Caki2 (cell line): ENCODE results near the gene EFNB1. TPM values are rescaled to one million over a fixed set of nuclear protein-coding genes. Genes with fewer than 3 reads are reported as not detected.

ENCODE experiments used
- DNase-seq: peaks from one replicate; pipeline ENCODE4 v3.0.0-alpha.2; 2015; ENCODE audit warnings: low read depth
- in situ Hi-C: cut with HindIII; loops from 2 replicates; pipeline ENCODE4 v1.10.0; 2016; ENCODE audit warnings: low sequenced_read_pairs, low pct_unique_long_range_greater_than_20kb, mixed read lengths
- total RNA-seq: library from RNA; depleted of rRNA; stranded (reverse); fragments of >200 nt; shearing (Covaris generic); gene quantifications from 2 replicates; pipeline ENCODE4 v1.2.3, GENCODE V29; 2014; ENCODE audit warnings: low replicate concordance

Gene EFNB1
- total RNA-seq, 1 experiment from 2014 or later = 2.2 TPM

DNA sequence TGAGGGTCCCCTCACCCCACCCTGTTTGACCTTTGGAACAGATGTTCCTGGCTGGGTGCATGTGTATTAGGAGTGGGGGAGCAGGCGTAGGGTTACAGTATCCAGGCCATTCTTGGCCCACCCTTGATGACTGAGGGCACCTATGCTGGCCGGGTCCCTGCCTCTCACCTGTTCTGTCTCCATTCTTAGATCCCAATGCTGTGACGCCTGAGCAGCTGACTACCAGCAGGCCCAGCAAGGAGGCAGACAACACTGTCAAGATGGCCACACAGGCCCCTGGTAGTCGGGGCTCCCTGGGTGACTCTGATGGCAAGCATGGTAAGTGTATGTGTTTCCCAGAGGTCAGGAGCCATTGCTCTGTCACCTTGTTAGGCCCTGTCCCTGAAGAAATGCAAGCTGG lies 10.9 kb downstream of the EFNB1 start:
- in situ Hi-C loops = no loop called here
- no peak for DNase-seq

DNA sequence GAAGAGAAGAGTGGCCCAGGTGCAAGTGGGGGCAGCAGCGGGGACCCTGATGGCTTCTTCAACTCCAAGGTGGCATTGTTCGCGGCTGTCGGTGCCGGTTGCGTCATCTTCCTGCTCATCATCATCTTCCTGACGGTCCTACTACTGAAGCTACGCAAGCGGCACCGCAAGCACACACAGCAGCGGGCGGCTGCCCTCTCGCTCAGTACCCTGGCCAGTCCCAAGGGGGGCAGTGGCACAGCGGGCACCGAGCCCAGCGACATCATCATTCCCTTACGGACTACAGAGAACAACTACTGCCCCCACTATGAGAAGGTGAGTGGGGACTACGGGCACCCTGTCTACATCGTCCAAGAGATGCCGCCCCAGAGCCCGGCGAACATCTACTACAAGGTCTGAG lies 11.4 kb downstream of the EFNB1 start:
- DNase-seq = no peak
- in situ Hi-C loops = no loop called here

DNA sequence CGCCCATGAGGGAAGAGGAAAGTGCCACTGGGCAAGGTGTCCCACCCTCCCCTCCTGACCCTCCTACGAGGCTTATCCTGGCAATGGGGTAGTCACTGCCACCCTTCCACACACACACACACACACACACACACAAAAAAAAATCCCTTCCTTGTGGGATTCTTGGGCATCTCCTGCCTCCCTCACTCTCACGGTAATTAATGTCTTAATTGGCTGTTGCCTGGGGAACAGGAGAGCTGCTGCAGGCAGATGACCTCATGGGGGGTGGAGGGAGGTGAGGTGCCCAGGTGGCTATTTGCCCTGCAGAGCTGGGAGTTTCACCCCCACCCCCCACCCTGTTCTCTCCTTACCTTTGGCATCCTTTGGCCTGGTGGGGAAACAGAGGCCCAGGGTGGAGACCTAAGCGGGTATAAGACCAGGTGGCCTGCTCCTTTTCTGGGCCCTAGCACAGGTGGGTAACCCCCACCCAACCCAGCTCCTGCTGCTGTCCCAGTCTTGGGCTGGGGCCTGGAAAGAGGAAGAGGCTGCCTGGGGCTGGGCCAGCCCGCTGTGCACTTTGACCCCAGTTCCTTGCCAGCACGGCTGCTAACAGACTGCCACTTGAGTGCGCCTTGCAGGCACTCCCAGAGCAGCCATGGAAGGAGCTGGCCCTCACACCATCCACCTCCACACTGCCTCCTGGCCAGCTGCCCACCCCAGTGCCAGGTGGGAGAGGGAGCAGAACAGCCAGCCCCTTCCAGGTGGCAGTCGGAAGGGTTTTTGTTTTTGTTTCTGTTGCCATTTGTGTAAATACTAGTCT lies 12.6 kb downstream of the EFNB1 start:
- in situ Hi-C loops = no loop called here
- no peak for DNase-seq

DNA sequence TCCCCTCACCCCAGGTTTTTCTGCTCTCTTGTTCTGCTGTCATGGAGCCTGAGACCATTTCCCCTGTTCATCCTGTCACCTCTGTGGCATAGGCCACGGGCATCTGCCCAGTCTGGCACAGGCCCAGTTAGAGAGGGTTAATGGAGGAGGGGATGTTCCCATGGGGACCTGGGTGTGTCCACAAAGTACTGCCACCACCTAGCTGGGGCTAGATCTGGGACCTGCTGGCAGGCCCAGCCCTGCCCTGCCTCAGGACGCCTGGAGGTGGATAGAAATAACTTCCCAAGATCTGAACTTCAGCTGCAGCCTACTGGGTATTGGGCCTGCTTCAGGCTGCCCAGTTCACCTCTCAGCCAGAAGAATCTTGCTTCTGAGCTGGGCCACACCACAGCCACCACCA lies 13.5 kb downstream of the EFNB1 start:
- in situ Hi-C loops = no loop called here
- no peak for DNase-seq

DNA sequence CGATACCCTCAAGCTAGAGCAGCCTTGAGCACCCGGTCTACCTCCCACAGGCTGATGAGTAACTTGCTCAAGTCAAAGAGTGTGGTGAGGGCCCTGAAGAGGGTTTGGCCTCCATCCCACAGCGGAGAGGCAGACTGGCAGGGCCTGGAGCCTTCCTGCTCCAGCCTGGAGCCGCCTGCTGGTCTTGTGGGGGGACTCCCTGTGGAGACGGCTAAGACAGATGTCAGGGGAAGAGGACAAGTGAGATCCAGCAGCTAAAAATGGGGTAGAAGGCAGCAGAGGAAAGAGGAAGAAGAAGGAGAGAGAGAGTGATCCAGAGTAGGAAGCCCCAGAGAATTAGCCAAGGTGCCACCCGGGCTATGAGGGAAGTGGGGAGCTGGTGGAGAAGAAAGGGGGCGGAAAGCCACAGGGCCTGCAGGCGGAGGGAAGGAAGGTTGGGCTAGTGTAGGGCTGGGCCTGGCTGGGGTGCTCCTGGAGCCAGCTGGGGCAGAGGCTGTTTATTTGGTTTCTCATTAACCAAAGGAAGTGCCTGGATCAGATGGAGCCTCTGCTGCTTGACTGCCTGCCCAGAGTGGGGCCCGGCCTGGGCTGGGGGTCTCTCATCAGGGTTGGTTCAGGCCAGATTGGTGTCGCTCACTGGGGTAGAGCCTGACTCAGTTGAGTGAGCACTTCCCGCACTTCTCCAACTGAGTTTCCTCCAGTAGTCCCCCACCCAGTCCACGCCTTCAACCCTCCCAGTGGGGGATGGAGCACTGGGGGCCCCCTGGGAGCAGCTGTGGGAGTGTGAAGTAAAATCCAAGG lies 14.2 kb downstream of the EFNB1 start:
- no peak for DNase-seq
- in situ Hi-C loops = no loop called here

DNA sequence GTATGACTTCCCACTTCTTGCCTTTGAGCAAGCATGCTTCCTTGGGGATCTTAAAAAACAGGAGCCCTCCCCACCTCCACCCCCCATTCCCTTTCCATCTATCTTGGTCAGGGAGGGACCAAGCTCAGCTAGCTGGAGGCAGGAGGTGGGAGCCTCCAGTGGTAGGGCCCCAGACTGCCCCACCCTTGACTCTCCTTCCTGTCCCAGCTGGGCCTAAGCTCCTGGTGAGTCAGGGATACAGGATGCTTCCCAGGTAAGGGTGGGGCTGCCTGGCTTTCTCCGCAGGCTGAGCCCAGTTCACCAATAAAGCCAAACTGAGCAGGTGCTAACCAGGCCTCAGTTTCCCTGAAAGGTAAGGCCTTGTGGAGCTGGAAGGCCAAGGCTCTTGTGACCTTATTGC lies 15.2 kb downstream of the EFNB1 start:
- in situ Hi-C loops = no loop called here
- DNase-seq = no peak

DNA sequence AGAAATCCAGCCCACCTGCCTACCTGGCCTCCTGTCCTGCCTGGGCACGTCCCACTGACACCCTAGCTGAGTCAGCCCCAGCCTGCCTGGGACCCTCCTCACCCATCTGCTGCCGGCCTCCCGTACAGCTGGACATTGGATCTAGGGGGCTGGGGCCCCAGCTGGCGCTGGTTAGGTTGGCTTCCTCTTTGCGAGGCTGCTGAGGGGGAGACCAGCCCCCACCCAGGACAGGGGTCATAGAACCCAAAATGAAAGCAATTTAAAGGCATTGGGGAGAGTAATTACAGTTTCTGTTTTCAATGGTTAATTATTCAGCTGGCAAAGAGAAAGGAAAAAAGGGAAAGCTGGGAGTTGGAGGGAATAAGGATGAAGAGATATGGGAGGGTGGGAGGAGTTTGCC lies 15.8 kb downstream of the EFNB1 start:
- in situ Hi-C loops = no loop called here
- no peak for DNase-seq

DNA sequence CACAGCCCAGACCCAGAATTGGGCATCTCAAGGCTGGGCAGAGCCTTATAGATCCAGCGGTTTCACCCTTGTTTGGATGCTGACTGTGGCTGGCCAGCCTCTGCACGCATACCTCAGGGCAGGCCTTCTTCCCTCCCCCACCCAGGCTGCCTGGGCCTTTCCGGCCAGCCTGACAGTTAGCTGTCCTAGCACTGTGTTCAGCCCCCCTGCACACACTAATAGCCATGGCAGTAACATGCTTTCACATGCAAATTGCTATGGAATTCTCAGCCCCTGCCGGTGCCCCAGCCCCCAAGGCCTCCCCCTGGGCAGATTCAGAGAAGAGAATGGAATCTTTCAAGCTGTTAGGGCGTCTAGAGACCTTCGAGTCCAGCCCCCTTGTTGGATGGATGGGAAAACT lies 17.7 kb downstream of the EFNB1 start:
- in situ Hi-C loops = no loop called here

DNA sequence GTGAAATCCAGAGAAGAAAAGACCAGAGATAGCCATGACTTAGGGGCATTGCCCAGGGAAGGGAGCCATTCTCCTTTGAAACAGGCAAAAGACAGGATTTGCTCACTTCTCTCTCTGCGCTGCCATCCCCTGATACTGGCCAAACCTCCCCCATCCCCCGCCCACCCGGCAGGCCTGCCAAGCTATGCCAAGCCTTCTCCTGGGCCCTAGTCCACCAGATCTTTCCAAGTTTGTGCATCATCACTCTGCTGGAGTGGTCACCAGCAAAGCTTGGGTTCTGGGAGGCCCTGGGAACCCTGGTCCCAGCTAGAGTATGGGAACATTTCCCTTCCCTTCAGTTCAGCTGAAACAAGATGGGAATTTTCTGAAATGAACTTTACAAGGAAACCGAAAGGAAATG lies 18.4 kb downstream of the EFNB1 start:
- in situ Hi-C loops = no loop called here
- no peak for DNase-seq

More for the DNA sequence above, 17.7 kb downstream of the EFNB1 start:
- DNase-seq = no peak

DNA sequence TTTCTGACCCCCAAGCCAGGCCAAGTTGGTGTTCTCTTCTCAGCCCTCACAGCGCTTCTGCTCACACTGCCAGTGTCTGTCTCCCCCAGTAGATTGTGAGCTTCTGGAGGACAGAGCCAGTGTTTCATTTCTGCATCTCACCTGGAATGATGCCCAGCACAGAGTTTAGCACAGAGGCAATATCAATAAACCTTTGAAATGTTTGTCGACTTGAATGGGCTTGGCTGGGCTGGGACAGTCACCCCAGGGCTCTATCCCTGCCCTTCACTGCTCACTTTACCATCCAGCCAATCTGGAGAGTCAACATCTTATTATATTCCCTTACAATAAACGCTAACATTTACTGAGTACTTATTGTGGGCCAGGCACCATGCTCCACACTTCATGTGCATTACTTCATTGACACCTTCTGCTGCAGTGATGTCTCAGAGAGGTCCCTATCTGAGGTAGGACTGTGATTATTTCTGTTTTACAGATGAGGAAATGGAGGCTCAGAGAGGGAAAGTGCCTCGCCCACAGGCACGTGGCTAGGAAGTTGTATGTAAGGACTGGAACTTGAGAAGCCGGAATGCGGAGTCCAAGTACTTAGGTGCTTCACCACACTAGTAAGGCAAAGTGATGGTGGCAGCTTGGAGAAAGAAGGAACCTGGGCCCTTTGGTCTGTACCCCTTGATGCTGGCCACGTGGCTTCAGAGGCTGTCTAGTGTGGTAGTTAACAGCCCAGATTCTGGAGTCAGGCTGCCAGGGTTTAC lies 19.5 kb downstream of the EFNB1 start:
- DNase-seq = no peak
- in situ Hi-C loops = no loop called here

DNA sequence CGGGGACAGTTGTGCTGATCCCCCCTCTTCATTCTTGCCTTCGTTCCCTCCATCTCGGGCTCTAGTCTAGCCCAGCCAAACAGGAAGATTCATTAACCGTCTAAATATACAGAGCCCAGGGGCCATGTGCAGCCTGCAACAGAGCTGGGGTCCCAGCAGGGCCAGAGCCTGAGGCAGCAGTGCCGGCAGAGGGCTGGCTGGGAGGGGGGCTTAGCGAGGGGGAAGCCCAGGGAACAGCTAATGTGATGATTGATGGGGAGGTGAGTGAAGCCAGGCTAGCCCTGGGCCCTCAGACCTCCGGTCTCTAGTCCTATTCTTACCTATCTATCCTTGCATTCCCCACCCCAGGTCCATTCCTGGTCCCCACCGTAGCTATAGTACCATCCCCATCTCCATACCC lies 22.3 kb downstream of the EFNB1 start:
- in situ Hi-C loops = no loop called here
- no peak for DNase-seq

DNA sequence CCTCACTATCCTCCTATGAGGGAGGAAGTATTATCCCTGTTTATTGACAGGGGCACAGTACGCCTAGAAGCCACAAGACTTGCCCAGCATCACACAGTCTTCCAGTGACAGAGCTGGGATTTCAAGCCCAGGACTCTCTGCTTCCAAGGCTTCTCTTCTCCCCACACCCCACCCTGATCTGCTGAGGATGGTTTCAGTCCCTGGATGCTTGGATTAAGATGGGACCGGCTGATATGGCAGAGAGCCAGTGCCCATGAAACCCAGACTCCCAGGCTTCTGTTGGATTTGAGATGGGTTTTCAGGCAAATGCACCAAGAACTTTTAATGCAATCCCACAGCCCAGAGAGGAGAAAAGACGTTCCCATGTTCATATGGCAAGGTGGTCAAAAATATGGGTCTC lies 23.2 kb downstream of the EFNB1 start:
- in situ Hi-C loops = no loop called here
- DNase-seq = no peak

DNA sequence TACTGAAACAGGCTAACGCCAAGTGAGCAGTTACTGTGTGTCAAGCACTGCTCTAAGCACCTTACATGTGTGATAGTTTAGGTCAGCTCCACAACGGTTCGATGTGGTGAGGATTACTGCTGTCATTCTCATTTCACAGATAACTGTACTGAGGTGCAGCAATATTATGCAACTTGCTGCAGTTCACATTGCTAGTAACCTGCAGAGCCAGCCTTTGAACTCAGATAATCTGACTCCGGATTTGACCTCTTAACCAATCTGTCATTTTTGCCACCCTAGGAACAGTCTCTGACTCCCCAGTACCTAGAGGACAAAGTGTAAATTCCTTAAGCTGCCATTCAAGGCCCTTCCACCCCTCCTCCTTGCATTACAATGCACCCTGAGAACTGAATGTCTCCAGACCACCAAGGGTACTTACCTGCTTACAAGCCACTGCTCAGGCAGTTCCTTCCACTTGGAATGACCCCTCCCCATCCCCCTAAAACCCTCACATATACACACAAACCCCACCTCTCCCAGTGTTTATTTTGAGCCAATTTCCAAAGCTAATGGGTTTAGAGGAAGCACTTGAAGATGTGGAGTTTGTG lies 24.9 kb downstream of the EFNB1 start:
- DNase-seq = no peak
- in situ Hi-C loops = no loop called here

DNA sequence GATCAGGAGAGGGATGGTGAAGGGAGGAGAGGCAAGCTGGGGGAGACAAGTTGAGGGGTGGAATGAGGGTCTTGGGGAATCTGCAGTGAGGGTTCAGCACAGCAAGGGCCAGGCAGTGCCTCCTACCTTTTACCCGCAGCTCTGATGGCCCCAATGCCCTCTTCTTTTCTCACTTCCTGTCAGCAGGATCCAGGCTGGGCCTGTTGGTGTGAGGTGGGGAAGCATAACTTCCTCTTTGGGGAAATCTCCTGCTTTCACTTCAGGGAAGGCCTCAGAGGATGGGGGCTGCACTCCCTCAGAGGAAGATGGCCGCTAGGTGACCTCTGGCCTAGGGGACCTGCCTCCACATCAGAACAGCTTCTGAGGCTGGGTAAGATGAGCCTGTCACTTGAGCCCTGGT lies 36.5 kb downstream of the EFNB1 start:
- in situ Hi-C loops = no loop called here
- DNase-seq = no peak

DNA sequence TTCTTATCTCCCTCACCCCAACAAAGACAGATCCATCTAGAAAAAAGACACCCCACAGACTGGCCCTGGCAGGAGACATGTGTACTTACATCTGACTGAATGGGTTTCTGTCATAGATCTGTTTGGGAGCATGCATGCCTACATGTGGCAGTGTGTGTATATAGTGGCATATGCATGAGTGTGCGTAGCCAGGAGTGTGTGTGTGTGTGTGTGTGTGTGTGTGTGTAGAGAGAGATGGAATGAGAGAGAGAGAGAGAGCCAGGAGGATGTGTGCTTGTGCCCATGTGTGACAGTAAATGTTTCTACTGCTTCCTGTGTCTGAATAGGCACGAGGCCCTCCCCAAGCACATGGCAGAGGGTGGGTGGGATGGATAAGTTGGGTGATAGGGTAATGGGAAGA lies 37.1 kb downstream of the EFNB1 start:
- in situ Hi-C loops = no loop called here
- DNase-seq = no peak

DNA sequence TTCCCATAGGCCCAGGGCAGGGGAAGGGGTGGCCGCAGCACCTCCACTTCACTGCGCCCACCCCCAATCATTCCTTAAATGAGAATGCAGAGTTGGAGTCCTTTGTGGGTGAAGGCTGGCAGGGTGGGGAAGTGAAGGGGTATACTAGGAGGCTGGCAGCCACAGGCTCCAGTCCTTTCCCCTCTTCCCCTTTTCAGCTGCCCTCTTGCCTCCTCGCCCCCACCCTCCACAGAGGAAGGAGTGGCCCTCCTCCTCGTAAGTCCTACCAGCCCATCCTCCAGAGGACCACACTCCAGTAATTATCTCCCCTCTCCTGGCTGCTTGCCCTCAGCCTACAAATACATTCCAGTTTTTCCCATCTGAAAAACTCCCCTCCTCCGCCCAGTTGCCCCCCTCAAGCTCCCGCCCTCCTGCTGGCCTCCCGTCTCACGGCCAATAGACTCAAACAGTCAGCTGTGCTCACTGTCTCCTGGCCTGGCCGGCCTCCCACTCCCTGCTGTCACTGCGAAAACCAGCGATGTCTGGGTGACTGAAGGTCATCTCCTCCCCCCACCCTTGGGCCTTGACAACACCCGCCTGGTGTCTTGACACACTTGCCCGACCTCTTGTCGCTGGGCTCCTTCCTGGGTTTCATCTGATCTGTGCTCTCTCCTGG lies 38.8 kb downstream of the EFNB1 start:
- no peak for DNase-seq

DNA sequence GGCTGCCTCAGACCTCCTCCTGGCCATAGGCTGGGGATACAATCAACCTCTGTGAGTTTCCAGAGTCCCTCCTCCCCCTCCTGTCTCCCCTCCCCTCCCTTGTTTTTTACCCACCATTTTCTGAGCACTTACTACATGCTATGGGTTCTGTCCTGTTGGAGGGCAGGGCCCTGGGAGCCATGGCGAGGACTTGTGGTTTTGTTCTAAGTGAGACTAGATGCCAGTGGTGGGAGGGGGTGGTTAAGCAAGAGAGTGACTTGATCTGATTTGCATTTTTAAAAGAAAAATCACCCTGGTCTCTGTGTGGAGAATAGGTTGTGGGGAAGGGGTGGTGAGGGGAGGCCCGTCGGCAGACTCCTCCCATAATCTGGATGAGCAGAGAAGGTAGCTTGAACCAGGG lies 39.5 kb downstream of the EFNB1 start:
- in situ Hi-C loops = no loop called here
- DNase-seq = no peak

More for the DNA sequence above, 38.8 kb downstream of the EFNB1 start:
- in situ Hi-C loops = no loop called here
